HG02970 (cell line): ENCODE data around the gene SH3BP4.

Experiments
- ATAC-seq: cut with Tn5 transposase; IDR thresholded peaks from one replicate; pipeline ENCODE4 v1.9.1; 2021; ENCODE audit warnings: mild to moderate bottlenecking, moderate library complexity, moderate number of reproducible peaks; ENCODE audit not compliant: unreplicated experiment, low FRiP score

Gene SH3BP4

DNA sequence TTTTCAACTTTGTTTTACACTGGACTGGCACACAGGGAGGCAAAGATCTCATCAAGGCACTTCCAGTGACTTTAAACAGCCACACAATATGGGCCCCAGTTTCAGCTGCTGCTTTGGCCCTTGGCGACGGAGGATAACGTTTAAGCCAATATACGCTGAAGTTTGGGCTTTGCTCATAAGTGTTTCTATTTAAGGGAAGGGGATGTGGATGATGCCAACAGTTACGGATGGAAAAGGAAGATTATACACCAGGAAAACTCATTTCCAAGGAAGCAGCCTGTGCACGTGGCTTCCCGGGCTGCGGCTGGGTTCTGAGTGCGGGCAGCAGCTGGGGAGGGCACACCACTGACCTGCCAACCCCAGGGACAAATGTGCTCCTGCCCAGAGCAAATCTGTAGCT is 151.1 kb downstream of the SH3BP4 start:
- ATAC-seq = no peak
